BLaER1 (cell line): ENCODE measurements around the gene ANKRD55.
"Not testable (repeated sequence)": the region's sequence is repeated elsewhere in the genome, so short reads cannot be mapped to it uniquely, and the experiment has no call there.

Experiments
- H3K27ac ChIP-seq: shearing (Covaris generic); formaldehyde crosslinking; 2 replicates; pipeline ENCODE4 v1.8.1; 2022
- H3K27me3 ChIP-seq: shearing (Covaris generic); formaldehyde crosslinking; 2 replicates; pipeline ENCODE4 v1.8.1; 2022
- H3K36me3 ChIP-seq: shearing (Covaris generic); formaldehyde crosslinking; 2 replicates; pipeline ENCODE4 v1.8.1; 2022
- H3K4me1 ChIP-seq: shearing (Covaris generic); formaldehyde crosslinking; 2 replicates; pipeline ENCODE4 v1.8.1; 2022
- H3K4me2 ChIP-seq: shearing (Covaris generic); formaldehyde crosslinking; 2 replicates; pipeline ENCODE4 v1.8.1; 2022
- H3K4me3 ChIP-seq: shearing (Covaris generic); formaldehyde crosslinking; 2 replicates; pipeline ENCODE4 v1.8.1; 2022
- H3K9ac ChIP-seq: shearing (Covaris generic); formaldehyde crosslinking; 2 replicates; pipeline ENCODE4 v1.8.1; 2022
- H3K9me3 ChIP-seq: shearing (Covaris generic); formaldehyde crosslinking; 2 replicates; pipeline ENCODE4 v1.8.1; 2022
- H4K20me1 ChIP-seq: shearing (Covaris generic); formaldehyde crosslinking; 2 replicates; pipeline ENCODE4 v1.8.1; 2022
- Cebpa-rat ChIP-seq: shearing (Covaris generic); IDR thresholded peaks from 2 replicates; pipeline ENCODE4 v1.8.1; 2022

ANKRD55 gene

DNA sequence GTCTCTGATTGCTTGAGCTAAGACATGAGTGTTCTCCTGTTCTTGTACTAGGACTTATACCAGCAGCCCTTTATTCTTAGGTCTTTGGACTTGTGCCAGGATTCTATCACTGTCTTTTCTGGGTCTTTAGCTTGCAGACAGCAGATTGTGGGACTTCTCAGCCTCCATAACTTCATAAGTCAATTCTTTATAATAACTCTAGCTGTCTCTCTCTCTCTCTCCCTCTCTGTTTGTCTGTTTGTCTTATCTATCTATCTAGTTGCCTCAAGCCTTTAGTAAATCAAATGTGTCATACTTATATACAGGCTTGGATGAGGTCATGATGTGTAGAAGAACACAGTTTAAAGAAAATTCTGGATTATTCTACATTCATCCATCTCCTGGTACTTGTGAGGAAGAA is 11.5 kb upstream of the ANKRD55 start:
- H3K27ac ChIP-seq: no peak overlapping the region
- no peaks in the 10 kb centered on the region for H4K20me1 ChIP-seq
- no peaks in the 10 kb centered on the region for H3K27me3 ChIP-seq
- no peaks in the 10 kb centered on the region for H3K36me3 ChIP-seq
- TF ChIP-seq Cebpa-rat: no peak
- H3K9ac ChIP-seq: no peak overlapping the region
- no peak overlapping the region for H3K4me2 ChIP-seq
- peaks cover 43% of the 10 kb centered on the region for H3K9me3 ChIP-seq
- no peak overlapping the region for H3K4me3 ChIP-seq
- peaks cover 12% of the 10 kb centered on the region for H3K4me1 ChIP-seq

DNA sequence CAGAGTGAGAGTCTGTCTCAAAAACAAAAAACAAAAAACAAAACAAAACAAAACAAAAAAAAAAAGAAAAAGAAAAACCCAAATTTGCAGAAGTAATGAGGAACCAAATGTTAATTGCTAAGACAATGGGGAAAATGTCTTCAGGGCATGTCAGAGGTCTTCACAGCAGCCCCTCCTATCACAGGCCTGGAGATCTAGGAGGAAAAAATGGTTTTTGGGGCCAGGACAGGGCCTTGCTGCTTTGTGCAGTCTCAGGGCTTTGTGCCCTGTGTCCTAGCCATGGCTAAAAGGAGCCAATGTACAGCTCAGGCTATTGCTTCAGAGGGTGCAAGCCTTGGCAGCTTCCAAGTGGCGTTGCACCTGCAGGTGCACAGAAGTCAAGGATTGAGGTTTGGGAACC is 9.1 kb upstream of the ANKRD55 start:
- not testable (repeated sequence) for H3K9ac ChIP-seq, H3K4me2 ChIP-seq, H3K27me3 ChIP-seq, H3K4me1 ChIP-seq, H4K20me1 ChIP-seq, H3K4me3 ChIP-seq, H3K36me3 ChIP-seq, H3K27ac ChIP-seq
- peaks cover 43% of the 10 kb centered on the region for H3K9me3 ChIP-seq

DNA sequence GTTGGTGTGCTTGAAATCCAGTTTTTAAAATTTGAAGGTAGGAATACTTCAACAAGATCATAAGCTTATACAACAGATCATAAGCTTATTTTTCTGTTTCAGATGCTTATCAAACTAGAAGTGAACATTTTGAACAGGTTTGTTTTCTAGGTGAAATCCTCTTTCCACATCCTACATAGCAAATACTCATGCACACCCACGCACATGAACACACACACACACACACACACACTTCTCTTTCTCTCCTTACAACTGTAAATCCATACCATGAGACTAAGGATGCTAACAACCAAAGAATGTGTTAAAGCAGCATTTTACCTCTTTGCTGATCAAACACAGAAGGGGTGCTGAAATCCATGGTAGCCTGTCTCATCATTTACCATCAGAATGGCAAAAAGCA is 592 bp downstream of the ANKRD55 start:
- H3K27ac ChIP-seq: no peak overlapping the region
- no peak for TF ChIP-seq Cebpa-rat
- H3K4me2 ChIP-seq: no peak overlapping the region
- no peaks in the 10 kb centered on the region for H3K4me1 ChIP-seq
- no peaks in the 10 kb centered on the region for H4K20me1 ChIP-seq
- no peaks in the 10 kb centered on the region for H3K27me3 ChIP-seq
- no peaks in the 10 kb centered on the region for H3K9me3 ChIP-seq
- H3K36me3 ChIP-seq: no peaks in the 10 kb centered on the region
- H3K9ac ChIP-seq: no peak overlapping the region
- no peak overlapping the region for H3K4me3 ChIP-seq

DNA sequence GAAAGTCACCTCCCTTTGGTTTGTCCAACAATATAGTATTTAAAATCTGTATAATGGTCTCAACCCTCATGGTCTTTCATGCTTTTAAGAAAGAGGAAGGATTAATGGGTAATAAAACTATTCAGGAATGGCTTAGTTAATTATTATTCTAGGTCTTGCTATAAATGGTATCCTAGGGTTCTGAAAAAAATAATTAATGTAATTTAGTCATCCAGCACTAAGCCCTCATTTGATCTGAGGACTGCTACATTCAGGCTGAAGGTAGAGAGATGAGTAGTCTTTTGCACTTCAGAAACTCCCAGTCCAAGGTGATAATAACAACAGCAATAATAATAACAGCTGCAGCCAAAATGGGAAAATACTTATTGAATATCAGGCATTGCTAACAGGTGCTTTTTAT is 2.6 kb downstream of the ANKRD55 start:
- H3K36me3 ChIP-seq: no peaks in the 10 kb centered on the region
- no peaks in the 10 kb centered on the region for H3K27me3 ChIP-seq
- H3K4me3 ChIP-seq: no peak overlapping the region
- H4K20me1 ChIP-seq: no peaks in the 10 kb centered on the region
- H3K4me2 ChIP-seq: no peak overlapping the region
- TF ChIP-seq Cebpa-rat: no peak
- no peaks in the 10 kb centered on the region for H3K4me1 ChIP-seq
- no peak overlapping the region for H3K9ac ChIP-seq
- H3K27ac ChIP-seq: no peak overlapping the region
- H3K9me3 ChIP-seq: peaks cover 6% of the 10 kb centered on the region; the same call in 1 of the 2 replicates

DNA sequence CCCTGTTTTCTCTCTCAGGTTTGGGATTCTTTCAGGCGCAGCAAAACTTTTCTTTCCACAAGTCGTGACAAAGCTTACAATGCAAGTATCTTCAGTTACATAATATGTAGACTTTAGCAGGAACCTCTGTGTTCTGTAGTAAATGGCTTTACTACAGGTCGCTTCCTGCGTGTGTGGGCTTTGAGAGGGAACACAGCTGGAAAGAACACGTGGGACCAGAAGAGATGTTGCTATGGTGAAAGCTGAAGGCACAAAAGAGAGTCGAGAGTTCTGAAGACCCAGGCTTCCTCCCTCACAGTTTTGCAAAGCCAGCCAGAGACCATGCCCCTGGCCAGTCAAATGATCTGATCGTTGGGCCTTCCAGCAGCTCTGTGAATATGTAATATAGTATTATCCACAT is 4.0 kb downstream of the ANKRD55 start:
- Histone ChIP-seq H3K4me1 (no peaks in the 10 kb centered on the region), H3K9me3 (peaks cover 6% of the 10 kb centered on the region; the same call in 1 of the 2 replicates), H3K27me3 (no peaks in the 10 kb centered on the region), H3K9ac (no peak overlapping the region), H3K27ac (no peak overlapping the region), H3K4me2 (no peak overlapping the region), H4K20me1 (no peaks in the 10 kb centered on the region), H3K4me3 (no peak overlapping the region), H3K36me3 (no peaks in the 10 kb centered on the region)
- no peak for TF ChIP-seq Cebpa-rat

DNA sequence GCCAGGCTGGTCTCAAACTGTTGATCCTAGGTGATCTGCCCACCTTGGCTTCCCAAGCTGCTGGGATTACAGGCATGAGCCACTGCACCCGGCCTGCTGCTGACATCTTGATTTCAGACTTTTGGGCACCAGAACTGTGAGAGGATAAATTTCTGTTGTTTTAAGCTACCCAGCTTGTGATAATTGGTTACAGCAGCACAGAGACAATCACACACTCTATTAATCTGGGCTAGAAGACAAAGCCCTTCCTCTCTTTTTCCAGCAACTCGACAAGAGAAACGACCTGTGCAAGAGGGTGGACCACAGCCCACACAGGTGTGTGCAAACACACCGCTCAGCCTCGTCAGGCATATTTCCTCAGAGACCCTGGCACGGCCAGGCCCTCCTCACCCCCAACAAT is 4.5 kb downstream of the ANKRD55 start:
- no peaks in the 10 kb centered on the region for H3K36me3 ChIP-seq
- H3K4me1 ChIP-seq: no peaks in the 10 kb centered on the region
- H3K27me3 ChIP-seq: no peaks in the 10 kb centered on the region
- H3K4me3 ChIP-seq: no peak overlapping the region
- no peak for TF ChIP-seq Cebpa-rat
- no peak overlapping the region for H3K4me2 ChIP-seq
- H3K9me3 ChIP-seq: peaks cover 6% of the 10 kb centered on the region; the same call in 1 of the 2 replicates
- H3K9ac ChIP-seq: no peak overlapping the region
- no peaks in the 10 kb centered on the region for H4K20me1 ChIP-seq
- H3K27ac ChIP-seq: no peak overlapping the region

DNA sequence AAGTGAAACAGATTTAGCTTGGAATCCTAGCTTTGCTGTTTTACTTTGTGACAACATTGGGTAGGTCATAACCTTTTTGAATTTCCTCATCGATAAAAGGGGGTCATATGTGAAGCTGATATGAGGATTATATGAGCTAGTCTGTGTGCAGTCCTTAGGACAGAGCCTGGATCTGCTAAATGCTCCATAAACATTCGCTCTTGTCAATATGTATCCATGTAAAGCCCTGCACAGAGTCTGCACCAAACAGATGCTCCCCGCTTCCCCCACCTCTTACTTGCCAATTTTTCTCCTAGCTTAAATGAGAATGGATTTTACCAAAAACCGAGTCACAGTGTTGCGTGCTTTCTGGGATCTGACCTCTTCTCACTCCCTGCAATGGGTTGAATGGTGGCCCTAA is 5.4 kb downstream of the ANKRD55 start:
- no peaks in the 10 kb centered on the region for H4K20me1 ChIP-seq
- no peak overlapping the region for H3K27ac ChIP-seq
- no peaks in the 10 kb centered on the region for H3K27me3 ChIP-seq
- no peaks in the 10 kb centered on the region for H3K4me1 ChIP-seq
- peaks cover 6% of the 10 kb centered on the region; the same call in 1 of the 2 replicates for H3K9me3 ChIP-seq
- H3K36me3 ChIP-seq: no peaks in the 10 kb centered on the region
- no peak overlapping the region for H3K4me3 ChIP-seq
- no peak for TF ChIP-seq Cebpa-rat
- H3K9ac ChIP-seq: no peak overlapping the region
- H3K4me2 ChIP-seq: no peak overlapping the region

DNA sequence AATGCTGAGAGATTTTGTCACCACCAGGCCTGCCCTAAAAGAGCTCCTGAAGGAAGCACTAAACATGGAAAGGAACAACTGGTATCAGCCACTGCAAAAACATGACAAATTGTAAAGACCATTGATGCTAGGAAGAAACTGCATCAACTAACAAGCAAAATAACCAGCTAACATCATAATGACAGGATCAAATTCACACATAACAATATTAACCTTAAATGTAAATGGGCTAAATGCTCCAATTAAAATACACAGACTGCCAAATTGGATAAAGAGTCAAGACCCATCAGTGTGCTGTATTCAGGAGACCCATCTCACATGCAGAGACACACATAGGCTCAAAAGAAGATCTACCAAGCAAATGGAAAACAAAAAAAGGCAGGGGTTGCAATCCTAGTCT is 9.8 kb downstream of the ANKRD55 start:
- H3K27ac ChIP-seq, H3K4me1 ChIP-seq, H3K4me2 ChIP-seq, H3K36me3 ChIP-seq, H3K4me3 ChIP-seq, H4K20me1 ChIP-seq, H3K9ac ChIP-seq, H3K27me3 ChIP-seq: not testable (repeated sequence)
- peaks cover 34% of the 10 kb centered on the region for H3K9me3 ChIP-seq

DNA sequence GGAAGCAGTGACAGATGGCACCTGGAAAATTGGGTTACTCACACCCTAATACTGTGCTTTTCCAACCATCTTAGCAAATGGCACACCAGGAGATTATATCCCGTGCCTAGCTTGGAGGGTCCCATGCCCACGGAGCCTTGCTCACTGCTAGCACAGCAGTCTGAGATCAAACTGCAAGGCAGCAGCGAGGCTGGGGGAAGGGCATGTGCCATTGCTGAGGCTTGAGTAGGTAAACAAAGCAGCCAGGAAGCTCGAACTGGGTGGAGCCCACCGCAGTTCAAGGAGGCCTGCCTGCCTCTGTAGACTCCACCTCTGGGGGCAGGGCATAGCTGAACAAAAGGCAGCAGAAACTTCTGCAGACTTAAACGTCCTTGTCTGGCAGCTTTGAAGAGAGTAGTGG is 11.5 kb downstream of the ANKRD55 start:
- H3K9me3 ChIP-seq: peaks cover 50% of the 10 kb centered on the region
- not testable (repeated sequence) for H3K4me2 ChIP-seq, H3K4me1 ChIP-seq, H3K27me3 ChIP-seq, H3K36me3 ChIP-seq, H3K9ac ChIP-seq, H3K27ac ChIP-seq, H3K4me3 ChIP-seq, H4K20me1 ChIP-seq

DNA sequence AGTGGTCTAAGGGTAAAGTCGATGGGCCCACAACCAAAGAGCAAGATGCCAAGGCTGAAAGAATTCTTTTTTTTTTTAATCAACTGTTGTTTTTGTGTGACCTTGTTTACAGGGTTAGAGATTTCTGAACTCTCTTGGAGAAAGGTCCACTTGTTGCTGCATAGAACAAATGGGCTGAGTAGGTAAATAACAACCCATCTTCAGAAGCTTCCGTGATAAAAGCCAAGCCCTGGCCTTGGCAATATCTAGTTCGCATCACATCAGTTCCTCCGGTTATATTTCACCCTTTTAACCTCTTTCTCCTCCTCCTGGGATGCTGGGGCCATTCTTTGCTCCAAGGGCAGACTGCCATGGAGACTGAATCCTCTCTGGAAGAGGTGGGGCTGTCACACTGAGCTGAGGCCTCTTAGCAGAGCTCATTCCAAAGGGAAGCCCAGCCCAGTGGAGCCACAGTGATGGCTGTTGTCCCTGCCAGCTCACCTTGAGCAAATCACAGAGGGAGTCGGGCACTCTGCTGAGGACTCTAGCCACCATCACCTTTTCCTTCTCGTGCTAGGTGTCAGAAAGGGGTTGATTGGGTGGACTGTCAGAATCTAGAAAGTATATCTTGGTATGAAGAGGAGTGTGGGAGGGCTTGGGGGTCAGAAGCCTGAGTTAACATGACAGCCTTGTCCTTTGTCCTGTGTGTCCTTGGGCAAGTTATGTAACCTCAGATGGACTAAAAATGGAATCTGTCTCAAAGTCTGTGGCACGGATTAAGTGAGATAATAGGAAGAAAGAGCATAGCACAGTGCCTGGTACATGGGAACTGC is 17.9 kb downstream of the ANKRD55 start:
- Histone ChIP-seq H3K9me3 (peaks cover 57% of the 10 kb centered on the region), H4K20me1 (no peaks in the 10 kb centered on the region), H3K27me3 (no peaks in the 10 kb centered on the region)

DNA sequence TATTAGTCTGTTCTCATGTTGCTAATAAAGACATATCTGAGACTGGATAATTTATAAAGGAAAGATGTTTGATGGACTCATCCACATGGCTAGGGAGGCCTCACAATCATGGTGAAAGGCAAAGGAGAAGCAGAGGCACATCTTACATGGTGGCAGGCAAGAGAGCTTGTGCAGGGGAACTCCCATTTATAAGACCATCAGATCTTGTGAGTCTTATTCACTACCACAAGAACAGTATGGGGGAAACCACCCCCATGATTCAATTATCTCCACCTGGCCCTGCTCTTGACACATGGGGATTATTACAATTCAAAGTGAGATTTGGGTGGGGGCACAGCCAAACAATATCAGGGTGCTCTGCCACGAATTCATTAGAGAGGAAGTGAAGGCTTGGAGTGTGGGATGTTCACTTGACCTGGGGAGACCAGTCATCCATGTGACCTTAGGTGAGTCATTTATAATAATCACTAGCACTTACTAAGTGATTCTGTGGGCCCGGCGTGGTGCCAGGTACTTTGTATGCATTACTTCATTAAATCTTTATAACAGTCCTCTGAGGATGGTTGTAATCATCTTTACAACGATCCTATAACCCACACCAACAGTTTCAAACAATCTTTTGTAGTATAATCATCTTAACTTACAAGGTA is 19.1 kb downstream of the ANKRD55 start:
- not testable (repeated sequence) for H3K27ac ChIP-seq, H3K9ac ChIP-seq, H3K27me3 ChIP-seq, H3K36me3 ChIP-seq, H3K4me1 ChIP-seq, H4K20me1 ChIP-seq, H3K4me3 ChIP-seq, H3K4me2 ChIP-seq
- peaks cover 56% of the 10 kb centered on the region for H3K9me3 ChIP-seq

More for the DNA sequence above, 17.9 kb downstream of the ANKRD55 start:
- Histone ChIP-seq H3K36me3 (no peaks in the 10 kb centered on the region), H3K4me3 (no peak overlapping the region), H3K9ac (no peak overlapping the region), H3K4me1 (no peaks in the 10 kb centered on the region), H3K4me2 (no peak overlapping the region), H3K27ac (no peak overlapping the region)
- TF ChIP-seq Cebpa-rat: no peak
